Adrenal gland (tissue), 5 donors: ENCODE data around the gene LTC4S.

Source experiments
- POLR2A ChIP-seq, 2 donors: fragments of 450-650 bp; IDR thresholded peaks; one replicate each; pipeline ENCODE4 v1.6.1; 2017; ENCODE audit warnings: antibody characterized with exemption in 2 of 2, mild to moderate bottlenecking in 2 of 2, moderate library complexity in 1 of 2
- TF ChIP-seq, protein P1 (sequence below), 6 experiments: fragments of 450-650 bp in 4 of 6; fragments of 200-600 bp in 2 of 6; sonication (generic) in 1 of 6; IDR thresholded peaks; 1 replicate in 5 of 6; 2 replicates in 1 of 6; pipeline versions ENCODE4 v1.5.1 to v1.8.0; 2016 to 2021; ENCODE audit warnings: antibody characterized with exemption in 6 of 6, mild to moderate bottlenecking in 2 of 6, moderate library complexity in 1 of 6
- donor health status: DM: no; HTN: no; CAD: no.

DNA sequence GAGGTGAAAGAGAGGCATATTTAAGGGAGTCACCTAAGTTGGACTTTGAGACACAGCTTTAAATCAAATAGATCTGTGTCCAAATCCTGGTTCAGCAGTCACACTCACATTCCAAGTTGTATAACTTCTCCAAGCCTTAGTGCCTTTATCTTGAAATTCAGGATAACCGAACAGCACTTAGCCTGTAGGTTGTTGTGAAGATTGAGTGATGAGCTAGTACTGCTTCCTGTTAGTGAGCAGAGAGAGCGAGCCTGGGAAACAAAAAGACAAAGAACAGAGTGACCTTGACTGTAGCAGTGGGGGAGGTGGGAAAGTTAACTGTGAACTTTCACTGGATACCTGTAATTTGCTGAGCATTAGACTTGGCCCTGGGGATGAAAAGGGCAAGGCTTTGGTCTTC, 38.8 kb upstream of the LTC4S start:
- TF ChIP-seq, protein P1, sequence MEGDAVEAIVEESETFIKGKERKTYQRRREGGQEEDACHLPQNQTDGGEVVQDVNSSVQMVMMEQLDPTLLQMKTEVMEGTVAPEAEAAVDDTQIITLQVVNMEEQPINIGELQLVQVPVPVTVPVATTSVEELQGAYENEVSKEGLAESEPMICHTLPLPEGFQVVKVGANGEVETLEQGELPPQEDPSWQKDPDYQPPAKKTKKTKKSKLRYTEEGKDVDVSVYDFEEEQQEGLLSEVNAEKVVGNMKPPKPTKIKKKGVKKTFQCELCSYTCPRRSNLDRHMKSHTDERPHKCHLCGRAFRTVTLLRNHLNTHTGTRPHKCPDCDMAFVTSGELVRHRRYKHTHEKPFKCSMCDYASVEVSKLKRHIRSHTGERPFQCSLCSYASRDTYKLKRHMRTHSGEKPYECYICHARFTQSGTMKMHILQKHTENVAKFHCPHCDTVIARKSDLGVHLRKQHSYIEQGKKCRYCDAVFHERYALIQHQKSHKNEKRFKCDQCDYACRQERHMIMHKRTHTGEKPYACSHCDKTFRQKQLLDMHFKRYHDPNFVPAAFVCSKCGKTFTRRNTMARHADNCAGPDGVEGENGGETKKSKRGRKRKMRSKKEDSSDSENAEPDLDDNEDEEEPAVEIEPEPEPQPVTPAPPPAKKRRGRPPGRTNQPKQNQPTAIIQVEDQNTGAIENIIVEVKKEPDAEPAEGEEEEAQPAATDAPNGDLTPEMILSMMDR (IDR thresholded peaks at IDR 0.05) = no peak
- TF ChIP-seq POLR2A (IDR thresholded peaks at IDR 0.05) = no peak
